GM18505 (cell line): ENCODE measurements around the gene LTC4S.
A peak's percentile ranks its signal among the peaks of the same experiment; 100 is the strongest.
"Not testable (repeated sequence)": the region's sequence is repeated elsewhere in the genome, so short reads cannot be mapped to it uniquely, and the experiment has no call there.

Source experiments
- ATAC-seq: cut with Tn5 transposase; IDR thresholded peaks from one replicate; pipeline ENCODE4 v1.9.1; 2021; ENCODE audit not compliant: unreplicated experiment
- POLR2A ChIP-seq: IDR thresholded peaks from 4 replicates; pipeline ENCODE4 v1.6.1; 2011; ENCODE audit warnings: borderline replicate concordance; ENCODE audit not compliant: insufficient read depth, insufficient read length; ENCODE audit errors: extremely low read depth

LTC4S gene

GRCh38 chr5:179777456-179777855 lies 16.3 kb upstream of the LTC4S start:
- no peak for ATAC-seq
- no peak for TF ChIP-seq POLR2A

- no peak for ATAC-seq
- TF ChIP-seq POLR2A, result no peak
These were observed 15.9 kb upstream of the LTC4S start for GRCh38 chr5:179777909-179778308.

GRCh38 chr5:179778591-179778990 lies 15.2 kb upstream of the LTC4S start:
- no peak for TF ChIP-seq POLR2A
- ATAC-seq, result no peak

- no peak for TF ChIP-seq POLR2A
- no peak for ATAC-seq
These were observed 14.0 kb upstream of the LTC4S start for GRCh38 chr5:179779826-179780225.

GRCh38 chr5:179780362-179780761 lies 13.4 kb upstream of the LTC4S start:
- no peak for ATAC-seq
- TF ChIP-seq POLR2A, result no peak

- ATAC-seq, result no peak
These were observed 11.9 kb upstream of the LTC4S start for GRCh38 chr5:179781846-179782245.

GRCh38 chr5:179783128-179783527 lies 10.7 kb upstream of the LTC4S start:
- no peak for TF ChIP-seq POLR2A
- no peak for ATAC-seq

More at GRCh38 chr5:179781846-179782245, 11.9 kb upstream of the LTC4S start:
- TF ChIP-seq POLR2A, result no peak

- ATAC-seq, result no peak
- TF ChIP-seq POLR2A, result no peak
These were observed 6.9 kb upstream of the LTC4S start for GRCh38 chr5:179786861-179787260.

- TF ChIP-seq POLR2A, result no peak
- ATAC-seq, result no peak
These were observed 5.5 kb upstream of the LTC4S start for GRCh38 chr5:179788193-179788854.

- not testable (repeated sequence) for ATAC-seq
These were observed 4.5 kb upstream of the LTC4S start for GRCh38 chr5:179789278-179789677.

- no peak for TF ChIP-seq POLR2A
- ATAC-seq, result no peak
These were observed 1.7 kb upstream of the LTC4S start for GRCh38 chr5:179791881-179792611.

- ATAC-seq, result no peak
- no peak for TF ChIP-seq POLR2A
These were observed 946 bp upstream of the LTC4S start for GRCh38 chr5:179792612-179793467.

- no peak for ATAC-seq
- TF ChIP-seq POLR2A, result no peak
These were observed 385 bp downstream of the LTC4S start for GRCh38 chr5:179794171-179794570.

- ATAC-seq, result no peak
- TF ChIP-seq POLR2A, result no peak
These were observed 789 bp downstream of the LTC4S start for GRCh38 chr5:179794575-179794974.

- peak; percentile 10 for TF ChIP-seq POLR2A
These were observed 1.5 kb downstream of the LTC4S start for GRCh38 chr5:179795049-179795862.

More at GRCh38 chr5:179795049-179795862, 1.5 kb downstream of the LTC4S start:
- ATAC-seq, result no peak
